ENCODE results near the gene GLIPR1L1.

The GLIPR1L1 gene

DNA sequence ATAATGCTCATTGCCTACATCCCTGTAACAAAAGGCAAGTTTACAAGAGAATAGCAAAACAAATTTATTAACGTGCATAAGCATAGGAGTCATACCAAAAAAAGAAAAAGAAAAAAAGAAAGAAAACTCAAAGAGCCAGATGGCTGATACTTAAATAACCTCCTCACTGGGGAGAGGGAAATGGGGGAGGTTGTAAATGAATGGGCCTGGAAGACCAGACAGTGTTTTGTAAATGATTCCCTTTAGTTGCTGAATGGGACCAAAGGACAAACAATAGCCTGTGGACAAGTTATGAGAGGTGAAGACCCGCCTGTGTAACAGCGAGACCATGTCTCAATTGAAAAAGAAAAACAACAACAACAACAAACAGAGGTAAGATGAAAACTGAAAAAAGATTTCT lies 39.7 kb upstream of the GLIPR1L1 start:
- CTCF ChIA-PET, result no interaction called here

DNA sequence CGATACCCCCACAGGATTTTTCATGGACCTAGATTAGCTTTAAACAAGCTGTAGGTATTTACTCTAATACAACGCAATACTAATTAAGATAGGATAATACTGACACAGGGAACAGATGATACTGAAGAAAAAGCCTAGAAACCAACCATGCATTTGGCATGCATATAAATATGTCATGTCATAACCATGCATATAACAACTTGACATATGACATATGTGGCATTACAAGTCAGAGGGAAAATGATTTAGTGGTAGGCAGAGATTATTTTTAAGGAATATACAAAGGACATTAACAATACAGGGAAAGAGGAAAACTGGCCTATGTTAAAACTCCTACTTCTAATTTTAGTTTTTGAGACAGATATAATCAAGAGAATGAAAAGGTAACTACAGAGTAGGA lies 32.2 kb upstream of the GLIPR1L1 start:
- ChIA-PET POLR2A (no interaction called here), CTCF (no interaction called here)
- DNase-seq (ENCODE audit: extremely low spot score), result no peak
- TF ChIP-seq ZNF384 (IDR thresholded peaks at IDR 0.05) (no peak), SP1 (IDR thresholded peaks at IDR 0.05) (no peak), FOXK2 (IDR thresholded peaks at IDR 0.05) (no peak), L3MBTL2 (conservative IDR thresholded peaks at IDR 0.05) (no peak), TARDBP (IDR thresholded peaks at IDR 0.05) (no peak), ARNT (IDR thresholded peaks at IDR 0.05) (no peak), NFRKB (IDR thresholded peaks at IDR 0.05) (no peak), CTBP1 (IDR thresholded peaks at IDR 0.05; ENCODE audit: borderline replicate concordance) (no peak), LEF1 (IDR thresholded peaks at IDR 0.05; ENCODE audit: borderline replicate concordance) (no peak), SUZ12 (IDR thresholded peaks at IDR 0.05) (no peak), FOXA1 (IDR thresholded peaks at IDR 0.05) (no peak), HDGF (IDR thresholded peaks at IDR 0.05; ENCODE audit: borderline replicate concordance) (no peak), FOXM1 (IDR thresholded peaks at IDR 0.05; ENCODE audit: borderline replicate concordance) (no peak), ELF4 (IDR thresholded peaks at IDR 0.05) (no peak), BHLHE40 (IDR thresholded peaks at IDR 0.05; ENCODE audit: borderline replicate concordance) (no peak)
- TF ChIP-seq, protein P1, sequence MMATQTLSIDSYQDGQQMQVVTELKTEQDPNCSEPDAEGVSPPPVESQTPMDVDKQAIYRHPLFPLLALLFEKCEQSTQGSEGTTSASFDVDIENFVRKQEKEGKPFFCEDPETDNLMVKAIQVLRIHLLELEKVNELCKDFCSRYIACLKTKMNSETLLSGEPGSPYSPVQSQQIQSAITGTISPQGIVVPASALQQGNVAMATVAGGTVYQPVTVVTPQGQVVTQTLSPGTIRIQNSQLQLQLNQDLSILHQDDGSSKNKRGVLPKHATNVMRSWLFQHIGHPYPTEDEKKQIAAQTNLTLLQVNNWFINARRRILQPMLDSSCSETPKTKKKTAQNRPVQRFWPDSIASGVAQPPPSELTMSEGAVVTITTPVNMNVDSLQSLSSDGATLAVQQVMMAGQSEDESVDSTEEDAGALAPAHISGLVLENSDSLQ (IDR thresholded peaks at IDR 0.05), result no peak

More for the DNA sequence above, 39.7 kb upstream of the GLIPR1L1 start:
- DNase-seq (ENCODE audit: extremely low spot score), result no peak
- TF ChIP-seq SP1 (IDR thresholded peaks at IDR 0.05) (no peak), NFRKB (IDR thresholded peaks at IDR 0.05) (no peak), ZNF384 (IDR thresholded peaks at IDR 0.05) (no peak), FOXK2 (IDR thresholded peaks at IDR 0.05) (no peak), LEF1 (IDR thresholded peaks at IDR 0.05; ENCODE audit: borderline replicate concordance) (no peak), ELF4 (IDR thresholded peaks at IDR 0.05) (no peak), BHLHE40 (IDR thresholded peaks at IDR 0.05; ENCODE audit: borderline replicate concordance) (no peak), CTBP1 (IDR thresholded peaks at IDR 0.05; ENCODE audit: borderline replicate concordance) (no peak), FOXM1 (IDR thresholded peaks at IDR 0.05; ENCODE audit: borderline replicate concordance) (no peak), ARNT (IDR thresholded peaks at IDR 0.05) (no peak), FOXA1 (IDR thresholded peaks at IDR 0.05) (no peak), HDGF (IDR thresholded peaks at IDR 0.05; ENCODE audit: borderline replicate concordance) (no peak), L3MBTL2 (conservative IDR thresholded peaks at IDR 0.05) (no peak), SUZ12 (IDR thresholded peaks at IDR 0.05) (no peak), TARDBP (IDR thresholded peaks at IDR 0.05) (no peak)
- TF ChIP-seq, protein P1 (IDR thresholded peaks at IDR 0.05), result no peak
- POLR2A ChIA-PET, result no interaction called here

DNA sequence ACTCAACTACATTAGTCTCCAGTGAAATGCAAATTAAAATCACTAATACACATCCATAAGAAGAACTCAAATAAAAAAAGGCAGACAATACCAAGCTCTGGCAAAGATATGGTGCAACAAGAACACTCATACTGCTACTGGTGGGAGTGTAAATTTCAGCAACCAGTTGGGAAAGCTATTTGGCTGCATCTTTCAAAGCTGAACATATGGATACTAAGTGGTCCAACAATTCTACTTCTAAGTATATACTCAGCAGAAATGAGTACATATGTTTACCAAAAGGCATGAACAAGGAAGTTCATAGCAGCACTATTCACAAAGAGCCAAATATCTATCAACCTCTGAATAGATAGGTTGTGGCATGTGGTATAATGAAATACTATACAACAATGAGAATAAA lies 31.7 kb upstream of the GLIPR1L1 start:
- no peak for TF ChIP-seq FOXA1 (IDR thresholded peaks at IDR 0.05)
- TF ChIP-seq ZNF384 (IDR thresholded peaks at IDR 0.05), result no peak
- no peak for TF ChIP-seq SUZ12 (IDR thresholded peaks at IDR 0.05)
- TF ChIP-seq TARDBP (IDR thresholded peaks at IDR 0.05), result no peak
- TF ChIP-seq FOXK2 (IDR thresholded peaks at IDR 0.05), result no peak
- no peak for TF ChIP-seq CTBP1 (IDR thresholded peaks at IDR 0.05; ENCODE audit: borderline replicate concordance)
- no peak for TF ChIP-seq NFRKB (IDR thresholded peaks at IDR 0.05)
- TF ChIP-seq FOXM1 (IDR thresholded peaks at IDR 0.05; ENCODE audit: borderline replicate concordance), result no peak
- no peak for TF ChIP-seq HDGF (IDR thresholded peaks at IDR 0.05; ENCODE audit: borderline replicate concordance)
- CTCF ChIA-PET, result no interaction called here
- no peak for DNase-seq (ENCODE audit: extremely low spot score)
- POLR2A ChIA-PET, result no interaction called here

DNA sequence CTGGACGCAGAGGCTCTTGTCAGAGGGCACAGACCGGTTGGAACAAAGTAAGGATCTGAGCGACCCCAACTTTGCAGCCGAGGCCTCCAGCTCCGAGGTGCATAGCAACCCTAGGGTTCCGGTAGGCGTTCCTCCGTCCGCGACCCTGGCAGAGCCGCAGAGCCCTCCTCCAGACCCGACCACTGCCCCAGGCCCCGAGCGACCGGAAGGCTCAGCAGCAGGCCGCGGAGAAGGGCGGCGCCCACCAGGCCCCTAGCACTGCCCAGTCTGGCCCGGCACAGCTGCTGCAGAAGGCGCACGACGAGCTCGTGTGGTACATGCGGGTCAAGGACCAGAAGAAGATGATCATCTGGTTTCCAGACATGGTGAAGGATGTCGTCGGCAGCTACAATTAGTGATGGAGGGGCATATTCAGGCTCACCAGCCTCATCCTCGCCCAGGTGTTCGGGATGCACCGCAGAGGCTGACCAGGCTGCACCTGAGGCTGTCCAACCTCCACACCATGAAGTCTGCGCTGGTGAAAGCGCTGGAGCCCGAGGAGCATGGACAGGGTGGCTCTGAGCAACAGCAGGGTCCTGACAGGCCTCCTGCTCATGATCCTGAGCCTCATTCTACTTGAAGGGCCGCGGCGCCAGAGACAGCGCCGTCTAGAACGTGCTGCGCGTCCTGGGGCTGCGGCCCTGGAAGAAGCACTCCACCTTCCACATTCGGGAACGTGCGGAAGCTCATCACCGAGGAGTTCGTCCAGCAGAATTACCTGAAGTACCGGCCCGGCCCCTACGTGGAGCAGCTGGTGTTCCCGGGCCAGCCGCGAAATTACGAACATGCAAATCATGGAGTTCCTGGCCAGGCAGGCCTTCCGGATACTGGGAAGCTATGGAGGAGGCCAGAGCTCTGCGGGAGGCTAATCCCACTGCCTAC lies 28.8 kb upstream of the GLIPR1L1 start:
- CTCF ChIA-PET, result no interaction called here
- TF ChIP-seq ARNT (IDR thresholded peaks at IDR 0.05) (no peak), FOXK2 (IDR thresholded peaks at IDR 0.05) (no peak), HDGF (IDR thresholded peaks at IDR 0.05; ENCODE audit: borderline replicate concordance) (no peak), SP1 (IDR thresholded peaks at IDR 0.05) (no peak), FOXA1 (IDR thresholded peaks at IDR 0.05) (no peak), L3MBTL2 (conservative IDR thresholded peaks at IDR 0.05) (no peak), NFRKB (IDR thresholded peaks at IDR 0.05) (no peak), CTBP1 (IDR thresholded peaks at IDR 0.05; ENCODE audit: borderline replicate concordance) (no peak), LEF1 (IDR thresholded peaks at IDR 0.05; ENCODE audit: borderline replicate concordance) (no peak), FOXM1 (IDR thresholded peaks at IDR 0.05; ENCODE audit: borderline replicate concordance) (no peak), TARDBP (IDR thresholded peaks at IDR 0.05) (no peak), ZNF384 (IDR thresholded peaks at IDR 0.05) (no peak), BHLHE40 (IDR thresholded peaks at IDR 0.05; ENCODE audit: borderline replicate concordance) (no peak), ELF4 (IDR thresholded peaks at IDR 0.05) (no peak), SUZ12 (IDR thresholded peaks at IDR 0.05) (no peak)
- TF ChIP-seq, protein P1 (IDR thresholded peaks at IDR 0.05), result no peak
- DNase-seq (ENCODE audit: extremely low spot score), result no peak
- POLR2A ChIA-PET, result no interaction called here

DNA sequence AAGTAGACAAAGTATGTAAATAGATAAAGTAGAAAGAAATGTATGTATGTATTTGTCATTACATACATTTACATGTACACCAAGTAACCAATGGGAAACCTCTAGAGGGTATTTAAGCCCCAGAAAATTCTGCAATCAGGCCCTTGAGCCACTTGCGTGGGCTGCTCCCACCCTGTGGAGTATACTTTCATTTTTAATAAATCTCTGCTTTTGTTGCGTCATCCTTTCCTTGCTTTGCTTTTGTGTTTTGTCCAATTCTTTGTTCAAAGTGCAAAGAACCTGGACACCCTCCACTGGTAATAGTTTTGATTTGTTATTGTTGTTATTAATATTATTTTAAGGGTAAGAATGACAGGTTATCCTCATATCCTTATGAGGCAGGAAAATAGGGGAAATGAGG lies 26.2 kb upstream of the GLIPR1L1 start:
- TF ChIP-seq HDGF (IDR thresholded peaks at IDR 0.05; ENCODE audit: borderline replicate concordance) (no peak), SP1 (IDR thresholded peaks at IDR 0.05) (no peak), ELF4 (IDR thresholded peaks at IDR 0.05) (no peak), FOXA1 (IDR thresholded peaks at IDR 0.05) (no peak), CTBP1 (IDR thresholded peaks at IDR 0.05; ENCODE audit: borderline replicate concordance) (no peak), NFRKB (IDR thresholded peaks at IDR 0.05) (no peak), TARDBP (IDR thresholded peaks at IDR 0.05) (no peak), SUZ12 (IDR thresholded peaks at IDR 0.05) (no peak), FOXM1 (IDR thresholded peaks at IDR 0.05; ENCODE audit: borderline replicate concordance) (no peak), ARNT (IDR thresholded peaks at IDR 0.05) (no peak), ZNF384 (IDR thresholded peaks at IDR 0.05) (no peak)
- ChIA-PET POLR2A (no interaction called here), CTCF (interaction anchor here (0.6 kb wide), 1 partner anchor 129 kb away, joined by 3 read pairs; no protein-coding TSS in a partner anchor)
- DNase-seq (ENCODE audit: extremely low spot score), result no peak
